C4-2B (cell line): ENCODE measurements around the gene BABAM2.

Source experiments
- ZFX ChIP-seq: fragments of 450-650 bp; IDR thresholded peaks from 2 replicates; pipeline ENCODE4 v1.6.1; 2017
- TF ChIP-seq, protein P1 (sequence below): fragments of 450-650 bp; conservative IDR thresholded peaks from 2 replicates; pipeline ENCODE4 v1.5.1; 2017; ENCODE audit warnings: mild to moderate bottlenecking

DNA sequence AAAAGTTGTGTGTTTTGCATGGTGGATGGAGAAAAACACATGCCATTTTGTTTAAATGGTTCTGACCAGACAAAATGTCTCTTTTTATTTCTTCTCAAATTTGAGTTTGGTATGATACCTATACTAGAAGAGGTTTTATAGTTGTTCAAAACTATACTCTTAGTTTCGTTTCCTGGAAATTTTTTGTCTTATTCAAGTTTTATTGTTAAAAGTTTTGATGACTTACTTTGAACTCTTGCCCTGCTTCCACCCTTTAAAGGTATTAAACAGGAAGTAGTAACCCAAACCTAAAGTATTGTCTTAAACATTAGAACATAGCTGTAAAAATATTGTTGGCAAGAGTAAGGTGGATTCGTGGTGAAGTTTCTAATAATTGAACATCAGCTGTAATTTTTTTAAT is 98.2 kb downstream of the BABAM2 start:
- TF ChIP-seq, protein P1, sequence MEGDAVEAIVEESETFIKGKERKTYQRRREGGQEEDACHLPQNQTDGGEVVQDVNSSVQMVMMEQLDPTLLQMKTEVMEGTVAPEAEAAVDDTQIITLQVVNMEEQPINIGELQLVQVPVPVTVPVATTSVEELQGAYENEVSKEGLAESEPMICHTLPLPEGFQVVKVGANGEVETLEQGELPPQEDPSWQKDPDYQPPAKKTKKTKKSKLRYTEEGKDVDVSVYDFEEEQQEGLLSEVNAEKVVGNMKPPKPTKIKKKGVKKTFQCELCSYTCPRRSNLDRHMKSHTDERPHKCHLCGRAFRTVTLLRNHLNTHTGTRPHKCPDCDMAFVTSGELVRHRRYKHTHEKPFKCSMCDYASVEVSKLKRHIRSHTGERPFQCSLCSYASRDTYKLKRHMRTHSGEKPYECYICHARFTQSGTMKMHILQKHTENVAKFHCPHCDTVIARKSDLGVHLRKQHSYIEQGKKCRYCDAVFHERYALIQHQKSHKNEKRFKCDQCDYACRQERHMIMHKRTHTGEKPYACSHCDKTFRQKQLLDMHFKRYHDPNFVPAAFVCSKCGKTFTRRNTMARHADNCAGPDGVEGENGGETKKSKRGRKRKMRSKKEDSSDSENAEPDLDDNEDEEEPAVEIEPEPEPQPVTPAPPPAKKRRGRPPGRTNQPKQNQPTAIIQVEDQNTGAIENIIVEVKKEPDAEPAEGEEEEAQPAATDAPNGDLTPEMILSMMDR = no peak
- no peak for TF ChIP-seq ZFX
